ENCODE data around the gene TEKT3. TPM values are rescaled to one million over a fixed set of nuclear protein-coding genes. Genes with fewer than 3 reads are reported as not detected.

TEKT3 gene
- total and polyA plus RNA-seq, 11 donors, result 0.06 to 1.0 (median 0.50) TPM; not detected in 3

DNA sequence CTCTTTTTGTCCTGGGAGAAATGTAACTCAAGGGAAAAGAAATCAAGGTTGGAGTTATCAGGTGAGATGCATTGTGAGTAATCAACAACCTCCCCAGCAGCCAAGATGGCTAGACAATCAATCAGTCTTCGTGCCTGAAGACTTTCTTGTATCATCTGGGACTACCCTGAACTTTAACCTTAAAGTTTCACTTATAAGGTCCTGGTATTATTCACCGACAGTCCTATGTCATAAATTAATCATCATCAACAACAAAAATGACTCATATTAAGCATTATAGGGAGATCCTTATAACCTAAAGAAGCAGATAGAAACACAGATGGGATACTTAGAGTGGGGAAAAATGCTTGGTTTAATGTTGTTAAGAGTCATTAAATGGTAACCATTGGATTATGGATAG lies 7.7 kb upstream of the TEKT3 start:
- no peak for DNase-seq
- TF ChIP-seq, protein P1, sequence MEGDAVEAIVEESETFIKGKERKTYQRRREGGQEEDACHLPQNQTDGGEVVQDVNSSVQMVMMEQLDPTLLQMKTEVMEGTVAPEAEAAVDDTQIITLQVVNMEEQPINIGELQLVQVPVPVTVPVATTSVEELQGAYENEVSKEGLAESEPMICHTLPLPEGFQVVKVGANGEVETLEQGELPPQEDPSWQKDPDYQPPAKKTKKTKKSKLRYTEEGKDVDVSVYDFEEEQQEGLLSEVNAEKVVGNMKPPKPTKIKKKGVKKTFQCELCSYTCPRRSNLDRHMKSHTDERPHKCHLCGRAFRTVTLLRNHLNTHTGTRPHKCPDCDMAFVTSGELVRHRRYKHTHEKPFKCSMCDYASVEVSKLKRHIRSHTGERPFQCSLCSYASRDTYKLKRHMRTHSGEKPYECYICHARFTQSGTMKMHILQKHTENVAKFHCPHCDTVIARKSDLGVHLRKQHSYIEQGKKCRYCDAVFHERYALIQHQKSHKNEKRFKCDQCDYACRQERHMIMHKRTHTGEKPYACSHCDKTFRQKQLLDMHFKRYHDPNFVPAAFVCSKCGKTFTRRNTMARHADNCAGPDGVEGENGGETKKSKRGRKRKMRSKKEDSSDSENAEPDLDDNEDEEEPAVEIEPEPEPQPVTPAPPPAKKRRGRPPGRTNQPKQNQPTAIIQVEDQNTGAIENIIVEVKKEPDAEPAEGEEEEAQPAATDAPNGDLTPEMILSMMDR (IDR thresholded peaks at IDR 0.05), result no peak
- no peak for TF ChIP-seq POLR2A (IDR thresholded peaks at IDR 0.05)
- Histone ChIP-seq H3K36me3 (no peaks in the 10 kb centered on the region), H3K27ac (no peak overlapping the region), H3K4me1 (peaks cover 0 to 7% (median 0%) of the 10 kb centered on the region in 12 donors), H3K4me3 (no peak overlapping the region), H3K9me3 (no peaks in the 10 kb centered on the region), H3K27me3 (peaks cover 0 to 8% (median 0%) of the 10 kb centered on the region in 9 donors)
- WGBS, 4 donors, result 49 to 76% (median 71%) methylated on average over 2 of the region's 2 CpGs
- no peak for ATAC-seq
- intact Hi-C loops (cut with DNase I), result loop anchor here in 3 of 10 donors (10.0 kb wide), 3 partner anchors 46 to 84 kb away; partner anchors contain the start of gene PMP22 (in 2 of the 3)

DNA sequence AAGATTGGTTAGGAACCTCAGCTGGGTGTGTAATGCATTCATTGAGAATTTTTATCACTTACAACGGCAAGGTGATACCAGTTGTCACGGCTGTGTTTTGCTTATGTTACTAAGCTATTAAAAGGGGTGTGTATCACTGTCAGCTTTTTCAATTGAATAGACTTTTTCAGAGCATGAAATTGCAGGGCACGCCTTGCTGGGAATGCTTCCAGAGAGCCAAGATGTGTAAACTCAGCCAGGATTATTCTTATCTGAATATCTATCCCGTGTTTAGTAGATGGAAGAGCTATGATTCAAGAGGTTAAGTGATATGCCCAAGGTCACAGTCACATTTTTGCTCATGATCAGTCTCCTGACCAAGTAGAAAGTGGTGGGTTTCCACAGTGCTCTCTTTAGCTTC lies 6.6 kb upstream of the TEKT3 start:
- intact Hi-C loops (cut with DNase I), result loop anchor here in 3 of 10 donors (10.0 kb wide), 3 partner anchors 47 to 83 kb away; partner anchors contain the start of gene PMP22 (in 2 of the 3)
- Histone ChIP-seq H3K27me3 (peaks cover 0 to 8% (median 0%) of the 10 kb centered on the region in 9 donors), H3K36me3 (no peaks in the 10 kb centered on the region), H3K4me3 (no peak overlapping the region), H3K4me1 (peaks cover 0 to 7% (median 0%) of the 10 kb centered on the region in 12 donors), H3K27ac (no peak overlapping the region), H3K9me3 (no peaks in the 10 kb centered on the region)
- WGBS, 4 donors, result 16 to 28% (median 24%) methylated on average over 4 of the region's 4 CpGs
- no peak for DNase-seq
- TF ChIP-seq, protein P1 (IDR thresholded peaks at IDR 0.05), result no peak
- no peak for TF ChIP-seq POLR2A (IDR thresholded peaks at IDR 0.05)
- no peak for ATAC-seq

DNA sequence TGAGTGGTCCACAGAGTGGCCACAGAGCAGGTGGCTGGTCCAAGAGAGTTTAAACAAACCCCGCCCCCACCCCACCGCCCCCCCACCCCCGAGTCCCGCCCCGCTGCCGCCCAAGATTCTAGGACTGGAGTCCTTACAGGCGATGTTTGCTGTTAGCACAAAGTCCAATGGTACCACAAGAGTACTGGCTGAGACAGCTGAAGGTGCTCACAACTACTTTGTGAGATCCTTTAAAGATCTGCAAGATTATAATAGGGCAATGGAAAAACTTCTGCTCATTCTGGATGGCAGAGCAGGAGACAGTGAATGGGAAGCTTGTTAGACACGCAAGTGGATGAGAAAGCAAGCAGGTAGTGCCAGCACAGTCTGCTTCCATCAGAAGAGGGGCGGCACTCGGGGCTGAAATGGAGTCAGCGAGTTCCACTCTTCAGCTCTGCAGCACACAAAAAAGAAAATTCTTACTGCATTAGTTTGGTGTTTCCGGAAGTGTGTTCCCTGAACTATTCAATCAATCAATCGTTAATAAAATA lies 4.7 kb upstream of the TEKT3 start:
- ATAC-seq (no peak), DNase-seq (no peak)
- Histone ChIP-seq H3K36me3 (no peaks in the 10 kb centered on the region), H3K4me1 (peaks cover 0 to 12% (median 1%) of the 10 kb centered on the region in 12 donors), H3K9me3 (no peaks in the 10 kb centered on the region), H3K27me3 (peaks cover 0 to 20% (median 2%) of the 10 kb centered on the region in 9 donors), H3K4me3 (no peak overlapping the region), H3K27ac (no peak overlapping the region)
- TF ChIP-seq POLR2A (IDR thresholded peaks at IDR 0.05), result no peak
- TF ChIP-seq, protein P1 (IDR thresholded peaks at IDR 0.05), result no peak
- intact Hi-C loops (cut with DNase I), result loop anchor here in 3 of 10 donors (10.0 kb wide), 3 partner anchors 49 to 81 kb away; partner anchors contain the start of gene PMP22 (in 2 of the 3)
- 74 to 82% (median 81%) methylated on average over 11 to 13 of the region's 13 CpGs for WGBS, 4 donors

DNA sequence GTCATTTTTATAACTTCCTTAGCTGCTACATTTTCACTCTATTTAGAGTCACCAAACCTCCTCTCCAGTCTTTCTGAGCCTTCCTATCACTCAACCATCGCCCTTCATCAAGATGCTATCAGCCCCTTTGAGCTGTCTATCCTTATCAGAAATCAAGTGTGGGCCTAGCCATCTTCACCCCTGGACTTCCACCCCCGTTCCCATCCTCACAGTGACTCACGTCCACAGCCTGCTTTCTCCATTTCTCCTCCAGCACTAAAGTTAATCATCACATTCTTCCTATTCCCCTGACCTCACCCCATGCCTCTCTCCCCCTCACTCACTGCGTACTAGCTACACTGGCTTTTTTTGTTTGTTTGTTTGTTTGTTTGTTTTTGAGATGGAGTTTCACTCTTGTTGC lies 2.4 kb upstream of the TEKT3 start:
- H3K4me3 ChIP-seq, result no peak overlapping the region
- TF ChIP-seq POLR2A (IDR thresholded peaks at IDR 0.05), result no peak
- TF ChIP-seq, protein P1 (IDR thresholded peaks at IDR 0.05), result no peak
- WGBS, 4 donors, result 70 to 76% (median 72%) methylated on average over 4 of the region's 4 CpGs
- peaks cover 0 to 29% (median 2%) of the 10 kb centered on the region in 9 donors for H3K27me3 ChIP-seq
- DNase-seq, result no peak
- no peak for ATAC-seq
- no peak overlapping the region for H3K27ac ChIP-seq
- no peaks in the 10 kb centered on the region for H3K36me3 ChIP-seq
- peaks cover 0 to 12% (median 6%) of the 10 kb centered on the region in 12 donors for H3K4me1 ChIP-seq
- intact Hi-C loops (cut with DNase I), result loop anchor here in 6 of 10 donors (5.0 to 10.0 kb wide), 5 partner anchors 51 to 159 kb away; partner anchors contain the start of gene PMP22 (in 2 of the 6)
- H3K9me3 ChIP-seq, result no peaks in the 10 kb centered on the region

Data from heart left ventricle (tissue), 16 donors.